HG03175 (cell line): ENCODE data around the gene ESM1.

Experiments
- ATAC-seq: cut with Tn5 transposase; IDR thresholded peaks from one replicate; pipeline ENCODE4 v1.9.1; 2021; ENCODE audit warnings: mild to moderate bottlenecking, moderate library complexity; ENCODE audit not compliant: unreplicated experiment

Gene ESM1

DNA sequence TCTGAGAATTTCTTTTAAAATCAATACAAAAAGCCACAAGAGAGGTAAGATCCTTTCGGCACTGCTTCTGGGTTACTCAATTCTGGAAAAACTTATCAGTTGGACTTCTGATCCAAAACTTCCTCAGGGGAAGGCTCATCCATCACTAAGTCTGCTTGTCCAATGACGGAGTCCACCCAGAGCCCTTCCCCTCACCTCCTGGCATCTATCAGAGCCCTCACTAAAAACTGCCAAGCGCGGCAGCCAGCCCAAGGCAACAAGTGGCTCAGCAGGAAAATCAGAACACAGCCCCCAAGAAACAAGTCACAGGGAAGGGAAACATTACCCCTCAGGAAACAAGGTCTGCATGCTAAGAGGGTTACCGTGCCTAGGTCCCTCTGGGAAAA is 869 bp upstream of the ESM1 start:
- no peak for ATAC-seq

DNA sequence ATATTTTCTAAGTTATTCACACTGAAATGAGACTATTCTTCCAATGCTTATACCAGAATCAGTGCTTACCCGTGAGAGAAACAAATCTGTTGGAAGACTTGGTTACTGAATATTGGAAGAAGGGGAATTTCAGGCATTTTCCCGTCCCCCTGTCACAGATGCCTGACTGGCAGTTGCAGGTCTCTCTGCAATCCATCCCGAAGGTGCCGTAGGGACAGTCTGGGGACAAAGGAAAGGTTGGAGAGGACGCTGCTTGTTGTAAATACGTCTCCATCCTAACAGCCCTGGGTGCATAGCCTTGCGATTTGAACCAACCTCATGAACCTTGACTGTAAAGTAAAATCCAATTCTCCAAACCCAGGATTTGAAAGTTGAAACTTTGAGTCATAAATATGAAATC is 3.5 kb downstream of the ESM1 start:
- no peak for ATAC-seq

DNA sequence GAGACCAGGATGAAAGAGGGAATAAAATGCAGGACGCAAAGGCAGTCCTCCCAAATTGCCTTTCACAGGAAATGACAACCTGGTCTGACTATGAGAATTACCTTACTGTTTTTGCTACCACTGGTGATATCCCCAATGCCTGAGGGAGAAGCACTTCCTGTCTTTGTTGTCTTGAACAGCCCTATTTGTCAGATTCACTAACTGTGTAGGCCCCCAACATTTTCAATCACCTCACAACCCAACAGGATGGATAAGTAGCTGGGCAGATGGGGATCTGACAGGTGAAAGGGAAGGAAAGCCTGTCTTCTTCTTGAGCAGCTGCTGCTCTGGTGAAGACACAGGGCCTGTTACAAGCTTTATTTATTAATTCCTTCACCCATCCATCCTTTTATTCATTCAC is 9.7 kb downstream of the ESM1 start:
- ATAC-seq = no peak

DNA sequence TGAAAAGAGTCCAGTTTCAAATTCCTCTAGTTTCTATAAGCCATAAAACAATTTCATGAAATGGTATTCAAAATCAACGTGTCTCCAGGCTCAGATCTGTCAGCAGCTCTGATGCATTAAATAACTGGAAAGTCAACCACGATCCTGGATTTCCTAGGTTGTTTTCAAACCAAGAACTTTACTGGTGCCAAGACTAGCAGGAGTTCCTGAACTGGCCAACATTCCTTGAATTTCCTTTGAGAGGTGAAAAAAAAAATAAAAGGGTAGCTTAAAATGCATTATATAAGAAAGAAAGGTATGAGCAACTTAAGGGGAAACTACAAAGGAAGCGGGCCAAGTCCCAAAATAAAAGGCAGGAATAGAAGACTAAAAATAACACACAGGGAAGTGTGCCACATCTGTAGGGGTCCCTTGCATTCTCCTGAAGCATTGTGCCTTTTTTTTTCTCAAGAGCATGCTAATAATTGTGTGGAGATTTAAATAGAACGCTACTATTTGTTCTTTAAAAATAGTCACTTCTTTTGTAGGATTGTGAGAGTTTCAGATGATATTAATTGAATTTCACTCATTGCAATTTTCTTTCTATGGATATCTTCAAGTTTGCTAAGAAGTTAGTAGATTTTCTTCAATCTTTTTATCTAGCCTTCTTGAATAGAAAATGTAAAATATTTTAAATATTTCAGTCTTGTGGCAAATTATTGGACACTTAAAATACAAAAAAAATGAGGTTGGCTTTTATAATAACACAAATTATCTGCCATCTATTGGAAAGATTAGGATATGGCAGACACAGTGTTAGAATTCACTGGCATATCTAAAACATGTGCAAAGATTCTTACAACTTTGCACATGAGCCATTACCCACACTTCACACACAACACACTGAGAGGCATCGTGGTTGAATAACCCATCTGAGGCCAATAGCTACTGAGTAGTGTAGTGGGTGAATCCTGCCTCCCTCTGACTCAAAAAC is 15.3 kb downstream of the ESM1 start:
- ATAC-seq = no peak

DNA sequence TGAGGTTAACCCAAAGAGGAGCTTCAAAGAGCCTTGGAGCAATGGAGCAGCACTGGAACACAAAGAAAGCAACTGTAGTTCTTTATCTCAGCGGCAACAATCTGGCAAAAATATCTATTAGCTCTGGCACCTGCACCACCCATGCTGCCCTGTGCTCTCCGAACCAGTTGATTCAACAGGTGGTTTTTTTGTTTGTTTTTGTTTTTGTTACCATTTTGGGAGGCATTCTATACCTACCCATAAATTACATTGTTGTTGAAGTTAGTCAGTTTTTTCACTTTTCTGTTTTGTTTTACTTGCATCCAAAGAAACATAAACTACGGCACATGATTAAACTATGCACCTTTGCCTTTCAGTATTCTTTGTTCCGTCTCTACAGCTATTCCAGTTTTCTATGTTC is 16.2 kb downstream of the ESM1 start:
- no peak for ATAC-seq

DNA sequence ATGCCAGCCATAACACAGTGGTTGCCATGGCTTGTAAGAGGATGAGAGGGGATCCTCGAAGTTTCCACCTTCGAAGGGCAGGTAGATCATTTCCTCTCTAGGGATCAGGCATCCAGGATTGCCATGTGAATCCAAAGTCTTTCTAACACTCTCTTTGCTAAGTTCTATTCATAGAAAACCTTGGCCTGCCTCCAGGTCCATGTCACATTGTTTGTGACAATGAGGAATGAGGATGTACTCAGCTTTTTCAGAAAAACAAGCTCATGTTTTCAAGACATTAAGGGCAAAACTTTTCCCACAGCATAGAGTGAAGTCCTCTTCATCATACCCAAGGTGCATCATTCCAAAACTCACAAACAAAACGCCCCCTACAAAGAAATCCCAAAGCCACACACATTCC is 19.6 kb downstream of the ESM1 start:
- no peak for ATAC-seq

DNA sequence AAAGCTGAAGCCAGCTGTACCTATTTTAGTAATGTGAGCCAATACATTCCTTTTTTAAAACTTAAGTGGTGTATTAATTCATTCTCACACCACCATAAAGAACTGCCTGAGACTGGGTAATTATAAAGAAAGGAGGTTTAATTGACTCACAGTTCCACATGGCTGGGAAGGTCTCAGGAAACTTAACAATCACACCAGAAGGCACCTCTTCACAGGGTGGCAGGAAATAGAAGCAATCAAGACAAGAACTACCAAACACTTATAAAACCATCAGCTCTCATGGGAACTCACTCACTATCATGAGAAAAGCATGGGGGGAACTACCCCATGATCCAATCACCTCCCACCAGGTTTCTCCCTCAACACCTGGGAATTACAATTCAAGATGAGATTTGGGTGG is 21.0 kb downstream of the ESM1 start:
- ATAC-seq = no peak

DNA sequence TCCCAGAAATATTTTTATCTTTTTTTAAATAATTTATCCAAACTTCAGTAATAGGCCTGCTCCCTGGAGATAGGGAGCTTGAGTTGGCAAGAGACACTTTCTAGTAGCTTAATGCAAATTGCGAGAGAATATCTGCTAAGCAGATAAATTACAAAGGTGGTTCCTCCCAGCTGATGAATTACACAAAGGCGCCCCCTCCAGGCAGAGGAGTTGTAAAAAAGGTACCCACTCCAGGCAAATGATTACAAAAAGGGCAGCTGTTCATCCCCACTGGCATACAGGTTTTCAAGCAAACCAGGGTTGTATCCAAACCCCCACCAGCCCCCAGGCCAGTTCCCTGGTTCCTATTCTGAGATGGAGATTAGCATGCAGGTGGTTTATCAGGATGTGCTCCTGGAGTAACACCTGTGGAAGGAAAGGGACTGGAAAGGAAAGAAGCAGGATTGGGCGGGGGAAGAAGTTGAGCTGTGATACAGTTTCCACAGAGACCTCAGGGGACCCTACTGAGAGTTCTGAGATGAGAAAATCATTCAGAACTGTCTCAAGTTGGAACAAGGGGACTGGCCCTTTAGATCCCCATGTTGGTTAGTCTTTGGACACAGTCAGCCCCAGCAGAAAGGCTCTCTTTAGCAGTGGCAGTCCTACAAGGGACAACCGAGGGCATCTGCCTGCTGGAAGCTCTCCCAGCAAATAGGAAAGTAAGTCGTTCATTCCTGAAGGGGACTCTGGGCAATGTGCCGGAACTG is 25.5 kb downstream of the ESM1 start:
- ATAC-seq = no peak

DNA sequence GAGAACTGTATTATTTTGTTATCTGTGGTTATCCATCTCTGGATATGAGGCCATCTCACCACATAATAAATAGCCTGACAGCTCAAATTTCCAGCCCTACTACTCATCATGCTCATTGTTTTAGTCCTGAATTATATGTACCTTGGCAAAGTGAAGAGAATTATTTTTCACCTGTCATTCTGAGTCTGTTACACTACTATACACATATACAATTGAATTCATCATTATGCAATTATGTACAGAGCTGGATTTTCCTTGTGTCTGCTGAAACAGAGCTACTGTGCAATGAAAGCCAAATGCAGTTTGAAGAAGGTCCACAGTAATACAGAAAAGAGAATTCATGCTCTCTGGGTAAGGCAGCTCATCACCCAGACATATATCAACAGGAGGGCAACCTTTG is 28.5 kb downstream of the ESM1 start:
- no peak for ATAC-seq

DNA sequence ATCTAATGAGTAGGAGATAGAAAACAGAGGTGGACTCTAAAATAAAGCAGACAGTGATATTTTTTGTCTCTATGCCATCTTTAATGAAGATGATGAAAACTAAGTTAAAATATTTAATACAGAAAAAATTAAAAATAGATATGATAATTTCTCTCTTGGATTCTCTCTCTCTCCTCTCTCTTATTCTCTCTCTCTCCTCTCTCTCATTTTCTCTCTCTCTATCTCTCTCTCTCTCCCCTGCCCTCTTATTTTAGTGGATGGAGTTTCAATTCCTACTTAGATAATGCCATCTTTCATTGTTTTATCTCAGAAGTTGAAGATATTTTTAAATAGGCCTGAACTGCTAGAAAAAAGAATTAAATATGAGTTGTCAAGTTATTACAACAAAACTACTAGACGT is 38.2 kb downstream of the ESM1 start:
- ATAC-seq = no peak

DNA sequence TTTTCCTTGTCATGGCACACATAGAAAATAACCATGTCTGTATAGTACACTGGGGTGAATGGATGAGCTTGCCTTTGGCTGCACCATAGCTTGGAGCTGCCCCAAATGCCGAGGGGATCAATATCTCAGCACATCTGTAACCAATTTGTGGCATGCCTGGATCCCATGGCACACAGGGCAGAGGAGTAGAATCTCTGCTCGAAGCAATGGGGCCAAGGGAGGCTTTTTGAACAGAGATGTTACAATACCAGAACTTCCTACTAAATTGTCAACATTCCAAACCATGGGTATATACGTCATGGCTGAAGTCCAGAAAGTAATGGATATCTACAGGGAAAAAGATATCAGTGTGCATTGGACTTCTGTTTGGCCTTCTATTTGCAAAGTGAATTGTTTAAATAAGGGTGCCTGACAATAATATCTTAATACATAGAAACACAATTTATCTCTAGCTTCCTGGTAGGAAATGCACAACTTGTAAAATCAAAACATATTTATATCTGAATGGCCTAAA is 39.0 kb downstream of the ESM1 start:
- ATAC-seq = no peak

DNA sequence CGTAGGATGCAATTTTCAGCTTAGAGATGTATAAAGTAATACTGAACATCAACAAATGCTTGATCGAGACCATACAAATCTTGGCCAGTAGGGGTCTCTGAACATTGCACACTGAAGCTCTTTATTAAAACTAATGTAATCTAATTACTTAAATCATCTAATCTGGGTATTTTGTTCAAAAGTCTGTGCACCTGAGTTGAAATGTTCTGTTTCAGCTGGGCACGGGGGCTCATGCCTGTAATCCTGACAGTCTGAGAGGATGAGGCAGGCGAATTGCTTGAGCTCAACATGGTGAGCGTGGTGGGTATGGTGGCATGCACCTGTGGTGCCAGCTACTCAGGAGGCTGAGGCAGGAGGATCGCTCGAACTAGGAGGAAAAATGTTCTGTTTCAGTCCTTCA is 41.0 kb downstream of the ESM1 start:
- ATAC-seq = no peak

DNA sequence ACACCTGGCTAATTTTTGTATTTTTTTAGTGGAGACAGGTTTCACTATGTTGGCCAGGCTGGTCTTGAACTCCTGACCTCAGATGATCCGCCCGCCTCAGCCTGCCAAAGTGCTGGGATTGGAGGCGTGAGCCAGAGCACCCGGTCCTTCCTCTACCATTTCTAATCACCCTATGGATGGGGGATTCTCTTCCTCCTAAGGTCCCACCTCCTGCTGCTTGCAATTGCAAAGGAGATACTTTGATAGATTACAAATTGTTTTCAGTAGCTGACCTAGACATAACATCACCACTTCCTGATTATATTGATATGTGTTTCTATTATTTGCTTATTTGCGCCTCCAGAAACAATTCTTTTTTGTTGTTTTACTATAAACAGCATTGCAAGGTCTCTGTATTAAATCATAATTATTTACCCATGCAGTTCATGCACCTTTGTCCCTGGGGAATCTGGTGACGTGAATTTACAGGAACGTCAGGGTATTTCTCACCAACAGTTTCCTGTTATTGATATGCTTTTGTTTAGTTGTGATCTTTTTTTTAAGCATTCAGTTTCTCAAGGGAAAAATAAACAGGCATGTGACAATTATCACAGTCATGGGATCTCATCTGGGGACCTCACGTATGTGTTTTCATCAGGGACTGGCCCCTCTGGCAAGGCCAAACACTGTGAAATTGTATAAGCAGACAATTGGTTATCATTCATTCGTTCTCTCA is 43.2 kb downstream of the ESM1 start:
- ATAC-seq = no peak

DNA sequence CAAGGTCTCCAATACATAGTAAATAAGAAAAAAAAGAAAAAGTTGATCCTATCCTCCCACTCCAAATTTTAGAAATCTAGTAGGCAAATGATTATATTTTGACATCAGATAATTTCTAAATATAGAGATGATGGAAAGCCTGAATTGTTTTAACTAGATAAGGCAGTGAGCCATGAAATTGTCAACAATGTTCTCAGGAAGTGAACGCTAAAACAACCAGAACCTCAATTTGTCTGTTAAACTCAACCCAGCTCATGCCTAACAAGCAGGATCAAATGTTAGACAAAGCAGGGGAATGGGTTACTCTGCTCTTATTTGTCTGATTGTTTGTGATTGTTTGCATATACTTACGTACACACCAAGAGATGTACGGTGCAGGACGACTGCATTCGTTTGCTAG is 49.2 kb downstream of the ESM1 start:
- no peak for ATAC-seq

DNA sequence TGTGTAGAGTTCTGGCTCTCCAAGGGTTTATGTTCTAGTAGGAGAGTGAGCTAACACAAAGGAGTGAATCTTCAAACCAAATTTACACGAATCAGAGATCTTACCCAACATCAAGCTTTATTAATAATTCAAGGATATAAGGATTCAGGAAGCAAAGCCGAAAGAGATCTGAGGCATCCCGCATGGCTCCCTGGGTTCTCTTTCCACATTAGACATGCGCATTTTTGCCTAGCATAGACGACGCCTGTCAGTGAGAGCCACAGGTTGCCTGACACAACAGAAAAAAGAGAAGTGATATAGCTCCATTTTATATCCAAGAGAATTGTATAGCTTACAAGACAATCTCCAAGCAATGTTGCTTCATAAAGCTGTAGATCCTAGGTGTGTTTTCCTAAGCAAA is 52.6 kb downstream of the ESM1 start:
- no peak for ATAC-seq

DNA sequence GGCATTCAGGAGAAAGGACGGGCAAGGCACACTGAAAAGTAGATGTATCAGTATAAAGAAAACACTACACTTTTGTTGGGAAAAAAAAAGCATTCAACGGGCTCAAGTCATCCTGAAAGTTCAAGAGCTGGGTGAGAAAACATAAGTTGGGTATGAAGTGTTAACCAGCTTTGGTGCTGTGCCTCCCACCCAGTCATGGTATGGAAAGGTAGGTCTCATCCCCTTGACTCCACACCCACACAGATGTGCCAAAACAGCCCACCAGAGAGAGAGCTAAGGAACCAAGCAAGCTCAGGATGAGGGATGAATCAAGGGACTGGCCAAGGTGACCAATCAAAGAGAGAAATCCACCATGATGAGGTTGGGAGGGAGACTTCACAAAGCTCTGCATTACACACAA is 54.7 kb downstream of the ESM1 start:
- no peak for ATAC-seq
